Esophagus squamous epithelium (tissue), 4 donors: Measurements from ENCODE around the gene SEC23IP.

ENCODE experiments used
- CTCF ChIP-seq, 6 experiments: fragments of 450-650 bp in 4 of 6; fragments of 200-600 bp in 2 of 6; sonication (generic) in 2 of 6; IDR thresholded peaks; one replicate each; pipeline ENCODE4 v1.5.1; 2016 to 2019; ENCODE audit warnings: antibody characterized with exemption in 6 of 6, mild to moderate bottlenecking in 4 of 6, moderate library complexity in 4 of 6
- POLR2A ChIP-seq, 4 donors: fragments of 450-650 bp; IDR thresholded peaks; one replicate each; pipeline ENCODE4 v1.6.1; 2017; ENCODE audit warnings: antibody characterized with exemption in 4 of 4, mild to moderate bottlenecking in 4 of 4, moderate library complexity in 3 of 4

- TF ChIP-seq CTCF (IDR thresholded peaks at IDR 0.05) (no peak), POLR2A (IDR thresholded peaks at IDR 0.05) (no peak)
Measured at GRCh38 chr10:119991066-119991465, 98.5 kb downstream of the SEC23IP start.
